GM12878 (cell line): ENCODE data around the gene ARHGAP5.

Experiments used
- ASH2L ChIP-seq: fragments of 300-600, 200-600 bp; sonication (generic); IDR thresholded peaks from 2 replicates; pipeline ENCODE4 v1.6.1; 2017; ENCODE audit warnings: low read depth, mild to moderate bottlenecking, borderline replicate concordance
- CBX5 ChIP-seq: sonication (generic); IDR thresholded peaks from 2 replicates; pipeline ENCODE4 v1.6.1; 2016; ENCODE audit warnings: low read depth, moderate library complexity, mild to moderate bottlenecking, inconsistent platforms
- CEBPB ChIP-seq, 2 experiments: fragments of 150-350 bp in 1 of 2; IDR thresholded peaks; 2 replicates each; pipeline ENCODE4 v1.6.1; 2012 to 2014; ENCODE audit warnings: low read depth in 2 of 2, low read length in 2 of 2, borderline replicate concordance in 1 of 2, inconsistent platforms in 1 of 2
- CTCF ChIP-seq, 3 experiments: IDR thresholded peaks in 2 of 3; conservative IDR thresholded peaks in 1 of 3; 2 replicates each; pipeline ENCODE4 v1.5.1; 2011; ENCODE audit warnings: low read depth in 3 of 3, low read length in 3 of 3, mild to moderate bottlenecking in 3 of 3, control low read depth in 2 of 3, moderate library complexity in 2 of 3, inconsistent platforms in 1 of 3, mixed read lengths in 1 of 3; ENCODE audit not compliant: control insufficient read depth in 2 of 3, insufficient read depth in 1 of 3; ENCODE audit errors: extremely low read depth in 1 of 3
- EP300 ChIP-seq, 2 experiments: fragments of 150-350 bp in 1 of 2; IDR thresholded peaks; 2 replicates each; pipeline ENCODE4 v1.6.1; 2011 to 2012; ENCODE audit warnings: low read depth in 2 of 2, low read length in 2 of 2, borderline replicate concordance in 1 of 2, improper control_type of control experiment in 1 of 2, inconsistent platforms in 1 of 2; ENCODE audit not compliant: control insufficient read depth in 1 of 2
- HDAC2 ChIP-seq: fragments of 200-600 bp; sonication (generic); IDR thresholded peaks from 2 replicates; pipeline ENCODE4 v1.6.1; 2017
- MAX ChIP-seq: IDR thresholded peaks from 2 replicates; pipeline ENCODE4 v1.6.1; 2012; ENCODE audit warnings: low read depth, low read length, improper control_type of control experiment
- POLR2A ChIP-seq: IDR thresholded peaks from 2 replicates; pipeline ENCODE4 v1.6.1; 2011; ENCODE audit warnings: low read depth, mild to moderate bottlenecking, low read length
- POLR2AphosphoS5 ChIP-seq: IDR thresholded peaks from 2 replicates; pipeline ENCODE4 v1.6.1; 2011; ENCODE audit warnings: mild to moderate bottlenecking, low read length, inconsistent platforms
- RFX5 ChIP-seq: IDR thresholded peaks from 2 replicates; pipeline ENCODE4 v1.6.1; 2011; ENCODE audit warnings: low read depth, low read length, improper control_type of control experiment
- TAF1 ChIP-seq: IDR thresholded peaks from 2 replicates; pipeline ENCODE4 v1.6.1; 2011; ENCODE audit warnings: mild to moderate bottlenecking, low read depth, low read length, borderline replicate concordance
- TARDBP ChIP-seq: IDR thresholded peaks from 2 replicates; pipeline ENCODE4 v1.6.1; 2016; ENCODE audit warnings: borderline replicate concordance
- ZBTB33 ChIP-seq: fragments of 450-650 bp; IDR thresholded peaks from 2 replicates; pipeline ENCODE4 v1.6.1; 2017; ENCODE audit warnings: mild to moderate bottlenecking

- TF ChIP-seq POLR2AphosphoS5 (no peak), RFX5 (no peak), POLR2A (no peak), CTCF (IDR thresholded peaks at IDR 0.05 in 2 of 3, conservative IDR thresholded peaks at IDR 0.05 in 1 of 3; ENCODE audit: control insufficient read depth in 2 of 3, extremely low read depth in 1 of 3, insufficient read depth in 1 of 3, low read depth in 3 of 3, low read length in 3 of 3) (no peak), MAX (no peak), CEBPB (IDR thresholded peaks at IDR 0.05; ENCODE audit: borderline replicate concordance in 1 of 2, low read depth in 2 of 2, low read length in 2 of 2) (no peak), TAF1 (no peak), TARDBP (no peak), CBX5 (no peak), ASH2L (no peak), HDAC2 (no peak), EP300 (IDR thresholded peaks at IDR 0.05; ENCODE audit: borderline replicate concordance in 1 of 2, control insufficient read depth in 1 of 2, low read depth in 2 of 2, low read length in 2 of 2) (no peak), ZBTB33 (no peak)
These were observed 38.2 kb upstream of the ARHGAP5 start for GRCh38 chr14:32038876-32039275.
